Colonic mucosa (tissue), 4 donors: ENCODE data around the gene TOP3B. TPM values are rescaled to one million over a fixed set of nuclear protein-coding genes. Genes with fewer than 3 reads are reported as not detected.

Experiments
- DNase-seq: peaks from one replicate; pipeline ENCODE4 v3.0.0-alpha.2; 2020
- H3K27ac ChIP-seq: fragments of 200-600 bp; one replicate; pipeline ENCODE4 v1.8.0; 2021
- H3K27me3 ChIP-seq: fragments of 200-600 bp; one replicate; pipeline ENCODE4 v1.8.0; 2021
- H3K36me3 ChIP-seq: fragments of 200-600 bp; one replicate; pipeline ENCODE4 v1.8.0; 2021
- H3K4me1 ChIP-seq: fragments of 200-600 bp; one replicate; pipeline ENCODE4 v1.8.0; 2021; ENCODE audit warnings: mild to moderate bottlenecking
- H3K4me3 ChIP-seq: fragments of 200-600 bp; one replicate; pipeline ENCODE4 v1.8.0; 2021
- H3K9ac ChIP-seq, 2 donors: one replicate each; pipeline ENCODE4 v1.7.0; 2013; ENCODE audit warnings: control low read depth in 2 of 2, low read depth in 2 of 2, low read length in 2 of 2
- H3K9me3 ChIP-seq: fragments of 200-600 bp; one replicate; pipeline ENCODE4 v1.8.0; 2021
- CTCF ChIP-seq: fragments of 200-600 bp; IDR thresholded peaks from one replicate; pipeline ENCODE4 v1.8.0; 2022; ENCODE audit warnings: antibody characterized with exemption, mild to moderate bottlenecking
- intact Hi-C: fragments of 100-400 bp; cut with DNase I; formaldehyde crosslinking; loops from one replicate; pipeline ENCODE4 v1.14.1; 2022
- total RNA-seq, 2 donors: library from RNA; stranded (reverse); fragmentation: NEBNext Ultra II Directional in 1 of 2; extraction: Animal tissue kit (Norgen Biotek cat#: 25700) in 1 of 2; gene quantifications; one replicate each; pipeline ENCODE4 v1.2.1, GENCODE V29; 2021
- donor health status: healthy.
- donor health status: DM: no; HTN: no; CAD: no.
- donor health status: DM: no; HTN: no; CAD: no.

Gene TOP3B
- total RNA-seq, 2 donors from 2014 or later: 20.1 to 37.4 TPM

- Histone ChIP-seq H3K4me1 (no peaks in the 10 kb centered on the region), H3K9me3 (no peaks in the 10 kb centered on the region), H3K27ac (no peak overlapping the region), H3K9ac (no peak overlapping the region), H3K4me3 (no peak overlapping the region), H3K36me3 (no peaks in the 10 kb centered on the region), H3K27me3 (no peaks in the 10 kb centered on the region)
- intact Hi-C loops: no loop called here
- no peak for TF ChIP-seq CTCF
- DNase-seq: no peak
These were observed 60.0 kb downstream of the TOP3B start for GRCh38 chr22:21922370-21923162.

- TF ChIP-seq CTCF: no peak
- no peaks in the 10 kb centered on the region for H3K27me3 ChIP-seq
- H3K36me3 ChIP-seq: no peaks in the 10 kb centered on the region
- DNase-seq: no peak
- no peak overlapping the region for H3K9ac ChIP-seq
- intact Hi-C loops: no loop called here
- no peaks in the 10 kb centered on the region for H3K4me1 ChIP-seq
- no peaks in the 10 kb centered on the region for H3K9me3 ChIP-seq
- no peak overlapping the region for H3K4me3 ChIP-seq
- no peak overlapping the region for H3K27ac ChIP-seq
These were observed 60.9 kb downstream of the TOP3B start for GRCh38 chr22:21921729-21922128.

- no peaks in the 10 kb centered on the region for H3K36me3 ChIP-seq
- no peak overlapping the region for H3K4me3 ChIP-seq
- no peaks in the 10 kb centered on the region for H3K4me1 ChIP-seq
- no peaks in the 10 kb centered on the region for H3K9me3 ChIP-seq
- intact Hi-C loops: no loop called here
- H3K27ac ChIP-seq: no peak overlapping the region
- TF ChIP-seq CTCF: no peak
- no peaks in the 10 kb centered on the region for H3K27me3 ChIP-seq
- no peak for DNase-seq
- H3K9ac ChIP-seq: no peak overlapping the region
These were observed 61.3 kb downstream of the TOP3B start for GRCh38 chr22:21921184-21921721.

- Histone ChIP-seq H3K4me1 (no peaks in the 10 kb centered on the region), H3K9ac (no peak overlapping the region), H3K27me3 (no peaks in the 10 kb centered on the region), H3K36me3 (no peaks in the 10 kb centered on the region), H3K27ac (no peak overlapping the region), H3K4me3 (no peak overlapping the region), H3K9me3 (no peaks in the 10 kb centered on the region)
- TF ChIP-seq CTCF: no peak
- no peak for DNase-seq
- intact Hi-C loops: no loop called here
These were observed 62.0 kb downstream of the TOP3B start for GRCh38 chr22:21920341-21921183.

GRCh38 chr22:21919526-21920307 lies 62.9 kb downstream of the TOP3B start:
- Histone ChIP-seq H3K9me3 (no peaks in the 10 kb centered on the region), H3K27me3 (no peaks in the 10 kb centered on the region), H3K4me1 (no peaks in the 10 kb centered on the region), H3K9ac (no peak overlapping the region), H3K27ac (no peak overlapping the region), H3K36me3 (no peaks in the 10 kb centered on the region), H3K4me3 (no peak overlapping the region)
- intact Hi-C loops: no loop called here
- no peak for DNase-seq
- TF ChIP-seq CTCF: no peak
